Peyer's patch (tissue), 4 donors: ENCODE data around the gene PSD.

Experiments used
- POLR2A ChIP-seq, 2 donors: fragments of 450-650 bp; IDR thresholded peaks; one replicate each; pipeline ENCODE4 v1.5.1; 2017; ENCODE audit warnings: antibody characterized with exemption in 2 of 2, mild to moderate bottlenecking in 2 of 2, moderate library complexity in 2 of 2
- TF ChIP-seq, protein P1 (sequence below), 6 experiments: fragments of 450-650 bp in 4 of 6; fragments of 200-600 bp in 2 of 6; sonication (generic) in 1 of 6; IDR thresholded peaks; one replicate each; pipeline ENCODE4 v1.5.1; 2017 to 2019; ENCODE audit warnings: antibody characterized with exemption in 6 of 6, mild to moderate bottlenecking in 3 of 6, moderate library complexity in 1 of 6

DNA sequence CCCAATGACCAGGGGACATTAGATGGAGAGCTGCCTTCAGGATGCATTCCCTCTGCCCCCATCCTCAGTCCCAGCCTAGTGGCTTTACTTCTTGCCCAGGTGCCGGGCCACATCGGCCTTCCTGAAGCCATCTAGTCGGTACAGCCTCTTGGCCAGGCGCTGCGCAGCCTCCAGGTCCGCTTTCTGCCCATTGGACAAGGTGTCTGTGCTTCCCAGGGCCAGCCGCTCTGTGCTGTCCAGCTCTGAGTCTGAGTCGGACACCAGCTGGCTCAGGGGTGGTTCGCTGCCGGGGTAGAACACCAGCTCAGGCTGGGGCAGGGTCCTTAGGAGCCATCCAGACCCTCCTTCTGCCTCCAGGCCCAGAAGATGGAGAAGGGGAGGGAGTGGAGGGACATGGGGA lies 6.3 kb downstream of the PSD start:
- TF ChIP-seq, protein P1, sequence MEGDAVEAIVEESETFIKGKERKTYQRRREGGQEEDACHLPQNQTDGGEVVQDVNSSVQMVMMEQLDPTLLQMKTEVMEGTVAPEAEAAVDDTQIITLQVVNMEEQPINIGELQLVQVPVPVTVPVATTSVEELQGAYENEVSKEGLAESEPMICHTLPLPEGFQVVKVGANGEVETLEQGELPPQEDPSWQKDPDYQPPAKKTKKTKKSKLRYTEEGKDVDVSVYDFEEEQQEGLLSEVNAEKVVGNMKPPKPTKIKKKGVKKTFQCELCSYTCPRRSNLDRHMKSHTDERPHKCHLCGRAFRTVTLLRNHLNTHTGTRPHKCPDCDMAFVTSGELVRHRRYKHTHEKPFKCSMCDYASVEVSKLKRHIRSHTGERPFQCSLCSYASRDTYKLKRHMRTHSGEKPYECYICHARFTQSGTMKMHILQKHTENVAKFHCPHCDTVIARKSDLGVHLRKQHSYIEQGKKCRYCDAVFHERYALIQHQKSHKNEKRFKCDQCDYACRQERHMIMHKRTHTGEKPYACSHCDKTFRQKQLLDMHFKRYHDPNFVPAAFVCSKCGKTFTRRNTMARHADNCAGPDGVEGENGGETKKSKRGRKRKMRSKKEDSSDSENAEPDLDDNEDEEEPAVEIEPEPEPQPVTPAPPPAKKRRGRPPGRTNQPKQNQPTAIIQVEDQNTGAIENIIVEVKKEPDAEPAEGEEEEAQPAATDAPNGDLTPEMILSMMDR (IDR thresholded peaks at IDR 0.05): no peak
- TF ChIP-seq POLR2A (IDR thresholded peaks at IDR 0.05): no peak
